Activated CD4-positive, alpha-beta T cell treated with anti-CD3 and anti-CD28 coated beads, Interleukin-2, amount 50 U/mL, for 24 hours (primary cell): ENCODE results near the gene EARS2.
"Not testable (repeated sequence)": the region's sequence is repeated elsewhere in the genome, so short reads cannot be mapped to it uniquely, and the experiment has no call there.

ENCODE experiments used
- DNase-seq, 2 donors: peaks; one replicate each; pipeline ENCODE4 v3.0.0-alpha.2; 2020; ENCODE audit warnings: low read depth in 1 of 2, low spot score in 1 of 2

Gene EARS2

DNA sequence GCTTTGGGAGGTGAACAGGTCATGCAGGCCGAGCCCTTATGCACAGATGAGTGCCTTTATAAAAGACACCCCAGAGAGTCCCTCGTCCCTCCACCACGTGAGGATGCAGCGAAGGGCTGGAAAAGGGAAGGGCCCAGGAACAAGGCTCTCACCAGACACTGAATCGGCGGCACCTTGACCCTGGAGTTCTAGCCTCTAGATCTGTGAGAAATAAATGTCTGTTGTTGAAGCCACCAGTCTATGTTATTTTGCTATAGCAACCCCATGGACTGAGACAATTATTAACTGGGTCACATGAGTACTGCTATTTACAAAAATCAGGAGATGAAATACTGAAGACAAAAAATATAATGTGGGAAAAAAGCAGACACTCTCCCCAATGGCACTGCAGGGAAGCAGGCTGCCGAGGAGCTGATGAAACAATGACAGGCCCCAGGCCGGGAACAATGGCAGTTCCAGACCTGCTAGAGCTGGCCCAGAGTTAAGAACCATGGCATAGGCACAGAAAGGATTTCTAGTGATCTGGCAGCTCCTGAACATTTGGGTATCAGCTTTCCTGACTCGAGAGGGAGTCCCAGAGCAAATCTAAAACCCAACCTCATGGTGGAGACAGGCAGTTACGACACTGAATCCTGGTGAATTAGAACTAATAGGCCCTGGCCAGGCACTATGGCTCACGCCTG is 29.0 kb downstream of the EARS2 start:
- no peak for DNase-seq

- DNase-seq: no peak
These were observed 32.3 kb downstream of the EARS2 start for GRCh38 chr16:23524886-23525285.

DNA sequence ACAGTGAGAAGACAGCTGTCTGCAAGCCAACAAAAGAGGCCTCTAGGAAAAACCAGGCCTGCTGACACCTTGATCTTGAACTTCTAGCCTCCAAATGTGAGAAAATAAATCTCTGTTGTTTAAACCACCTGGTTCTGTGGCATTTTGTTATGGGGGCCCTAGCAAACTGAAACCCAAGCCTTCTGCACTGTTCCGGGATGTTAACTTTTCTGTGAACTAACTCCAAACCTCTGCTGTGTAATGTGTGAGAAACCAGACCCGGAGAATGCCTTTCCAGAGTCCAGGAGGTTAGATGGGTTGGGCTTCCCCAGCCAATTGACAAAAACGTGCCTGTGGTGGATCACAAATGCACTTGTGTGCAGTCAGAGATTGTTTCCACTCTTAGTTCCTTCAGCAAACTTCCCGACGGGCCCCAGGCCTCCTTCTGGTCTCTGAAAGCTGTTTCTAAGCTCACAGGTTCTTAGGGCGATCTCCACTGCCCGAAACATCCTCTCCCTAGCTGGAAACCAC is 33.2 kb downstream of the EARS2 start:
- DNase-seq: no peak

DNA sequence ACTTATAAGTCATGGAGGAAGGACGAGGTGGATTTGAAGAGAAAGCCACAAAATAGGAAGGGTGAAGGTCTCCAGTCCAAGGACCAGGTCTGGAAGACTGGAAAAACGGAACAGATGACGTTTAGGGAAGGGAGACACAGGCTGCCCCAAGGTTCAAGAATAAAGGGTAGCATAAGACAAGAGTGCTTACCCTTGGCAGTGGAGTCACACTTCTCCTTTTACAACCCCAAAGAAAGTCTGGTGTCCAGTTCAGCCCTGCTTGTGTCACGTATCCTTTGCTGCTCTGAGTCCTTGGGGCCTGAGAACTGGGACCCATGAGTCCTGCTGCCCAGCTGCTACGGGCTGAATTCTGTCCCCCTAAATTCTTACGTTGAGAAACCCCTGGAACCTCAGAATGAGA is 33.8 kb downstream of the EARS2 start:
- no peak for DNase-seq

DNA sequence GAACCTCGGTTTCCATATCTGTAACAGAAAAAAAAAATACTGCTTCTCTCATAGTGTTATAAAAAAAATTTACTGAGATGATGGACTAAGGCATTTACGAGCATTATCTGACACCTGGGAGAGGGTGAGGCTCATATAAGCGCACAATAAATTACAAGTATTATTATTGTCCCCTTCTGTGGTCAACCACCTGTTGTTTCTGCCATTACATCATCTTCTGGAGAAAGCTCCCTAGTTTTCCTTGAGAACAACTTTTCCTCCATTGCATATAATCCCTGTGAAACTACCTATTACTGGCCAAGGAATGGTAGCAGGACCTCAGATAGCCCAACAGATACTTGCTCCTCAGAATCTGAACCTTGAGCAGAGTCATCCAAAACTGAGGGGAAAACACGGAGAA is 35.2 kb downstream of the EARS2 start:
- no peak for DNase-seq

DNA sequence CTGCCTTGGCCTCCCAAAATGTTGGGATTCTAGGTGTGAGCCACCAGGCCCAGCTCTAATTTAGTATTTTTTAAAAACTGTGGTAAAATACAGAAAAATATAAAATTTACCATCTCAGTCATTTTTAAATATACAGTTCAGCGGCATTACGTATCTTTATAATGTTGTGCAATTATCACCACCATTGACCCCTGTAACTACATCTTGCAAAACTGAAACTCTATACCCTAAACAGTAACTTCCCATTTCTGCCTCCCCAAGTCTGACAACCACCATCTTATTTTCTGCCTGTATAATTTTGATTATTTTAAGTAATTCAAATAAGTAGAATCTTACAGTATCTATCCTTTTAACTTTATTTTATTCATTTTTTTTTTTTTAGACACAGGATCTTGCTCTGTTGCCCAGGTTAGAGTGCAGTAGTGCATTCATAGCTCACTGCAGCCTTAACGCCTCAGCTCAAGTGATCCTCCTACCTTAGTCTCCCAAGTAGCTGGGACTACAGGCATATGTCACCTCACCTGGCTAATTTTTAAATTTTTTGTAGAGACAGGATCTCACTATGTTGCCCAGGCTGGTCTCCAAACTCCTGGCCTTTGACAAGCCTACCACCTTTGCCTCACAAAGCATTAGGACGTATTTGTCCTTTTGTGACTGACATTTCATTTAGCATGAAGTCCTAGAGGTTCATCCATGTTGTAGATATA is 36.0 kb downstream of the EARS2 start:
- no peak for DNase-seq

GRCh38 chr16:23520500-23520899 is 36.6 kb downstream of the EARS2 start:
- no peak for DNase-seq

- no peak for DNase-seq
These were observed 37.9 kb downstream of the EARS2 start for GRCh38 chr16:23519282-23519681.

GRCh38 chr16:23518435-23518891 is 38.7 kb downstream of the EARS2 start:
- DNase-seq: no peak

GRCh38 chr16:23516366-23517137 is 40.6 kb downstream of the EARS2 start:
- no peak for DNase-seq

DNA sequence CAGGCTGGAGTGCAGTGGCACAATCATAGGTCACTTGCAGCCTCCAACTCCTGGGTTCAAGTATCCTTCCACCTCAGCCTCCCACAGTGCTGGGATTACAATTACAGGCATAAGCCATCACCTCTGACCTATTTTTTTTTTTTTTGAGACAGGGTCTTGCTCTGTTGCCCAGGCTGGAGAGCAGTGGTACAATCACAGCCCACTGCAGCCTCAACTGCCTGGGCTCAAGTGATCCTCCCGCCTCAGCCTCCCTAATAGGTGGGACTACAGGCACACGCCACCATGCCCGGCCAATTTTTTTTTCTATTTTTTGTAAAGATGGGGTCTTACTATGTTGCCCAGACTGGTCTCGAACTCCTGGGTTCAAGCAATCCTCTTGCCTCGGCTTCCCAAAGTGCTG is 41.3 kb downstream of the EARS2 start:
- no peak for DNase-seq

- no peak for DNase-seq
These were observed 42.6 kb downstream of the EARS2 start for GRCh38 chr16:23514381-23515152.

DNA sequence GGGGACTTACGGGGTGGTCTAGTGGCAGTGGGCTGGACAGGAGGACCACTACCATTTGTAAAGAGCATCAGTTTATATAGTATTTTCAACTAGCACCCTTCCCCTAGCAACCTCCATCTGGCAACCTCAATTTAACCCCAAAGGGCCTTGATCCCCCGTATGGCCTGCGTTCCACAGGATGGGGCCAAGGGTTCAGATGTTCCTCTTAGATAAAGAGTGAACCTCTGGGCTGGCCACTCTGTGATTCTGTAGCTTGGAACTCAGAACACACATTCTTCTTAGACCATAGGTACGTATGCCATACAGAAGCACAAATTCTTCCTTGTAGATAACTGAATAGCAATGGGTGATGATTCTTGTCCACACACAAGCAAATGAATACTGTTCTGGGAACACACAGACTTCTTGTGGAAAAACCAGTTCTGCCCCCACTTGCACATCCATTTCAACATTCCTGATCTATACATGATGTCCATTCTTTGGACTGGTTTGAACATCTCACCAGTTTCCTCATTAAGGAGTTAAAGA is 44.9 kb downstream of the EARS2 start:
- no peak for DNase-seq

DNA sequence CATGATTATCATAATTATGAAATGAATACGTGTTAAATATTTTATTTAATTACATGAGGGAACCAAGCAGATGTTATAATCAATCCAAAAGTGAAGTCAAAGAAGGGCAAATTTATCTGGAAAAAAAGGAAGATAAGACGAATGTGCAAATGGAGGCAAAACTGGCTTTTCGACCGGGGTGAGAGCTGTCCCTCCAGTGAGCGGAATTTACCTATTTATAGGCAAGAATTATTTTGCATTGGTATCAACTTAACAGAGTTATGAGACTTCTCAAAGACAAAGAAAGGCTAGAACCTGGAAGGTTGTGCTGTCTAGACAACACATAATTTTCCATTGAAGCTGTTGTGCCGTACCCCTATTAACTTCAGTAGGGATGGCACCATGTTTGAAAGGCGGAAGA is 45.4 kb downstream of the EARS2 start:
- DNase-seq: no peak

DNA sequence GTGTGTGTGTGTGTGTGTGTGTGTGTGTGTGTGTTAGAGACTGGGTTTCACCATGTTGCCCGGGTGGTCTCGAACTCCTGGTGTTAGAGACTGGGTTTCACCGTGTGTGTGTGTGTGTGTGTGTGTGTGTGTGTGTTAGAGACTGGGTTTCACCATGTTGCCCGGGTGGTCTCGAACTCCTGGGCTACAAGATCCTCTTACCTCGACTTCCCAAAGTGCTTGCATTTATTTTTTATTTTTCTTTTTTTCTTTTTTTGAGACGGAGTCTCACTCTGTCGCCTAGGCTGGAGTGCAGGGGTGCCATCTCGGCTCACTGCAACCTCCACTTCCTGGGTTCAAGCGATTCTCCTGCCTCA is 46.3 kb downstream of the EARS2 start:
- DNase-seq: not testable (repeated sequence)

- peak; percentile 65 to 71 for DNase-seq
These were observed 46.8 kb downstream of the EARS2 start, which contains the start of gene GGA2 for GRCh38 chr16:23510164-23510914. Gene GGA2, minus strand, starts transcription at chr16:23510494. Its CDS starts 83 bp downstream, at chr16:23510411.

DNA sequence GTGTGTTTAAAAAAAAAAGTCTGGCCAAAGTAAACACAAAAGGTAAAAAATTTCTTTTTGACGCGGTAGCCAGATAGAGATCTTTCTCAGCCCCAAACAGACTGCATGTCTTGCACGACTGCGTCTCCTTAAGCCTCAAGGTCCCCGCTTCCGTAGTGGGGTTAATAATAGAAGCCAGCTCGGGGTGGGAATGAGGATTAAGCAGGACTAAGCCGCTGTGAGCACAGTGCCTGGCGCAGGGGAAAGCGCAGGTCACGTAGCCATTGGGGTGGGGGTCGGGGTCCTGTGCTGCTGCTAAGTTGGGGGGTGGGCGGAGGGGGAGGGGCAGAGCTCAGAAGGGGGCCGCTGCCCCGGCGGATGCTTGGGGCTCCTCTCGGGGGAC is 47.4 kb downstream of the EARS2 start:
- no peak for DNase-seq

DNA sequence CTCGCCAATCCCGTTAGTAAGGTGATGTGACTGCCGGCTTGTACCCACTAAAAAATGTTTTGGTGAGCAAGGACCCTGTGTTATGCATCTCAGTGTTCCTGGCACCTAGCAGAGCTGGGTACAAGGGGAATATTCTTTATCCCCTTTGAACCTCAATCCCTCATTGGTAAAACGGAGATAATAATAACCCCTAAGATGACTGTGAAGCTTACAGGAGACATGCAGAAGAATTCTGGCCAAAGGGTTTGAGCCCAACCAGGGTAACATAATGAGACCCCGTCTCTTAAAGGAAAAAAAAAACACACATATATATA is 47.8 kb downstream of the EARS2 start:
- no peak for DNase-seq

DNA sequence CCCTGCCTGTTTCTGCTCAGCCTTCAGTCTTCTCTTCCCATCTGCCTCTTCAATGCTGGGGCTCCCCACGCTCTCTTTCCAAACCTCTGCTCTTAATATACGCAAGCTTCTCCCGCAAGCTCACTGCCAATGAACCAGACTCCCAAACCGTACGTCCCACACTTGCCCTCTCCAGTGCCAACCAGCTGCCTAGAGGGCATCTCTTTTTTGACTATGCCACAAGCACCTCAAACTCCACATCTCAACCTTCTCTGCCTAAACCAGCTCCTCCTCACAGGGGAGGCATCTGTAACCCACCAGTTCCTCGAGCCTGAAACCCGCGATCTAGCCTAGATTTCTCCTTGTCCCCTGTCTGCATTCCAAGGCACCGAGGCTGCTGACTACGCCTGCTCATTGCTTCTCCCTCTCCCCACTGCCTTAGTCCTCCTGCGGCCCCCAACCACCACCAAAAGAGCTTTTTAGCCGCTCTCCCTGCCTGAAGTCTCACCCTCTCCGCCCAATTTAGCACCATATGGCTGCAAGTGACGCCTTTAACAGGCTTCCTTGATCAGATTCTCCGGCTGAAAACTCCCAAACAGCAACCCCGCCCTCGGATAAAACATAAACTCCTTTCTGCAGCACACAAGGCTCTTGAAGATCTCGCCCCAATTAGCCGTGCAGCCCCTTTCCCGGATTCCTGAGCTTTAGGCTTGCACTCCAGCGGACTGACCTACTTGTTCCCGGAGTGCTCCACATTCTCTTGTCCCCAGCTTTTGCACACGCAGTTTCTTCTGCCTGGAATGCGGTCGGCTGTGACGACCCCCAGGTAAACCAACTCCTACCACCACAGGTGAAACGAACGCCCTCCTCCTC is 48.3 kb downstream of the EARS2 start:
- no peak for DNase-seq
